B cell (primary cell): ENCODE data around the gene AP1G1.

Source experiments
- EZH2 ChIP-seq: IDR thresholded peaks from 2 replicates; pipeline ENCODE4 v1.6.1; 2012; ENCODE audit warnings: borderline replicate concordance, low read depth, mild to moderate bottlenecking, moderate library complexity, low read length; ENCODE audit not compliant: insufficient read depth, poor library complexity, severe bottlenecking
- TF ChIP-seq, protein P1 (sequence below): fragments of 200-600 bp; IDR thresholded peaks from one replicate; pipeline ENCODE4 v1.8.0; 2022; ENCODE audit warnings: antibody characterized with exemption, mild to moderate bottlenecking

DNA sequence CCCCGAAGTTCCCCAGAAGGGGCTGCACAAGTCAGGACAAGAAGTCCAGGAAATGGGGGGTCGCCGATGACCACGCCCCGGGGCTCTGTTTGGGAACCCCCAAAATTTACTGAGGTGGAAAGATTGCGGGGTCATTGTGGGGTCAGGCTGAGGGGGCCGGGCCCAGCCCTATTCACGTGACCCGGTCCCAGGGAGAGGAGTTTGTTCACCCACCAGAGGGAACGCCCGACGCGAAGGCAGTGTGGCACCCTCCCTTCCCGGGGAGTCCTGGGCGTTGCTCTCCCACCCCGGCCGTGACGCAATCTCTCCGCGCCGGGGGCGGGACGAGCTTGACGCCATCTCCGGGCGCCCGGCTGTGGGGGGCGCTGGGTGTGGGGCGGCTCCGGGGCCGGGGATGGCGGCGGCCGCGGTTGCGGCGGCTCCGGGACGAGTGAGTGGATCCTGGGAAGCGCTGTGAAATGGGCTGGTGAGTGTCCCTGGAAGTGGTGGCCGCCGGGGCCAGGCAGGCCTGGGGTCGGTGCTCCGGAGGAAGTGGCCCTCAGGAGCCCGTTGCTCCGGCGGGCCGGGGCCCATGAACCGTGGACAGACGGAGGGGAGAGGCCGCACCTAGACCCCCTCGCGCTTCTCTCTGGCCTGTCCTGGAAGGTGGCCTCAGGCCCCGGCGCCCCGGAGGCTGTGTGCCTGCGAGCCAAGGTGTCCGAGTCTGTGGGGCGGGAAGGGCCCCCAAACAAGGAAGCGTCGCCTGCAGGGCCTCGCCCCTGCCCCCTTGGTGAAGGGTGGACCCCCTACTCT, 37.2 kb upstream of the AP1G1 start, which contains the start of gene ATXN1L:
- TF ChIP-seq EZH2: no peak
- TF ChIP-seq, protein P1, sequence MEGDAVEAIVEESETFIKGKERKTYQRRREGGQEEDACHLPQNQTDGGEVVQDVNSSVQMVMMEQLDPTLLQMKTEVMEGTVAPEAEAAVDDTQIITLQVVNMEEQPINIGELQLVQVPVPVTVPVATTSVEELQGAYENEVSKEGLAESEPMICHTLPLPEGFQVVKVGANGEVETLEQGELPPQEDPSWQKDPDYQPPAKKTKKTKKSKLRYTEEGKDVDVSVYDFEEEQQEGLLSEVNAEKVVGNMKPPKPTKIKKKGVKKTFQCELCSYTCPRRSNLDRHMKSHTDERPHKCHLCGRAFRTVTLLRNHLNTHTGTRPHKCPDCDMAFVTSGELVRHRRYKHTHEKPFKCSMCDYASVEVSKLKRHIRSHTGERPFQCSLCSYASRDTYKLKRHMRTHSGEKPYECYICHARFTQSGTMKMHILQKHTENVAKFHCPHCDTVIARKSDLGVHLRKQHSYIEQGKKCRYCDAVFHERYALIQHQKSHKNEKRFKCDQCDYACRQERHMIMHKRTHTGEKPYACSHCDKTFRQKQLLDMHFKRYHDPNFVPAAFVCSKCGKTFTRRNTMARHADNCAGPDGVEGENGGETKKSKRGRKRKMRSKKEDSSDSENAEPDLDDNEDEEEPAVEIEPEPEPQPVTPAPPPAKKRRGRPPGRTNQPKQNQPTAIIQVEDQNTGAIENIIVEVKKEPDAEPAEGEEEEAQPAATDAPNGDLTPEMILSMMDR: no peak
